Bronchial epithelial cell (primary cell): Measurements from ENCODE around the gene UVRAG. TPM values are rescaled to one million over a fixed set of nuclear protein-coding genes. Genes with fewer than 3 reads are reported as not detected.
A peak's percentile ranks its signal among the peaks of the same experiment; 100 is the strongest.

ENCODE experiments used
- DNase-seq: peaks from one replicate; pipeline ENCODE4 v3.0.0-alpha.2; 2010; ENCODE audit warnings: low read depth
- FAIRE-seq: peaks from 2 replicates; lab custom pipeline; 2011; peaks lifted over from hg19 to GRCh38; lab: Jason Lieb, UNC
- H3K27me3 ChIP-seq: 2 replicates; pipeline ENCODE4 v1.5.1; 2011; ENCODE audit warnings: low read length; ENCODE audit not compliant: control insufficient read depth, insufficient read depth
- H3K36me3 ChIP-seq: 2 replicates; pipeline ENCODE4 v1.5.1; 2011; ENCODE audit warnings: low read length; ENCODE audit not compliant: control insufficient read depth, insufficient read depth
- H3K4me3 ChIP-seq: 2 replicates; pipeline ENCODE4 v1.5.1; 2011; ENCODE audit warnings: mild to moderate bottlenecking, low read depth, low read length, control low read depth
- CTCF ChIP-seq: IDR thresholded peaks from 2 replicates; pipeline ENCODE4 v1.5.1; 2011; ENCODE audit warnings: mild to moderate bottlenecking, moderate library complexity, low read length, control low read depth, inconsistent platforms; ENCODE audit not compliant: insufficient read depth, severe bottlenecking
- total RNA-seq: library from RNA; depleted of rRNA; stranded (reverse); fragments of >200 nt; gene quantifications from 2 replicates; pipeline ENCODE4 v1.2.1, GENCODE V29; 2014

Gene UVRAG
- total RNA-seq, 1 donor from 2014 or later = 11.1 TPM

GRCh38 chr11:75792997-75793800, 21.8 kb upstream of the UVRAG start:
- Histone ChIP-seq H3K36me3 (peaks cover 1% of the 10 kb centered on the region), H3K4me3 (no peak overlapping the region), H3K27me3 (no peaks in the 10 kb centered on the region)
- peak; percentile 36 for FAIRE-seq
- no peak for TF ChIP-seq CTCF
- no peak for DNase-seq

- no peak for TF ChIP-seq CTCF
These were observed 21.0 kb upstream of the UVRAG start for GRCh38 chr11:75793966-75794365.

GRCh38 chr11:75795276-75796090, 19.5 kb upstream of the UVRAG start:
- DNase-seq (no peak), FAIRE-seq (no peak)
- H3K27me3 ChIP-seq = no peaks in the 10 kb centered on the region
- no peak for TF ChIP-seq CTCF
- peaks cover 2% of the 10 kb centered on the region for H3K36me3 ChIP-seq
- H3K4me3 ChIP-seq = no peak overlapping the region

More at GRCh38 chr11:75793966-75794365, 21.0 kb upstream of the UVRAG start:
- peaks cover 2% of the 10 kb centered on the region for H3K36me3 ChIP-seq
- DNase-seq = no peak
- peak; percentile 7 for FAIRE-seq
- no peaks in the 10 kb centered on the region for H3K27me3 ChIP-seq
- H3K4me3 ChIP-seq = no peak overlapping the region

- FAIRE-seq (no peak), DNase-seq (no peak)
- Histone ChIP-seq H3K36me3 (peaks cover 2% of the 10 kb centered on the region), H3K4me3 (no peak overlapping the region), H3K27me3 (no peaks in the 10 kb centered on the region)
- TF ChIP-seq CTCF = no peak
These were observed 18.9 kb upstream of the UVRAG start for GRCh38 chr11:75796091-75796435.

GRCh38 chr11:75797116-75797515, 17.9 kb upstream of the UVRAG start:
- Histone ChIP-seq H3K36me3 (peaks cover 2% of the 10 kb centered on the region), H3K27me3 (no peaks in the 10 kb centered on the region), H3K4me3 (no peak overlapping the region)
- no peak for FAIRE-seq
- DNase-seq = no peak
- no peak for TF ChIP-seq CTCF
